IPS-18c (cell line): Measurements from ENCODE around the gene EXOC6B.

ENCODE experiments used
- H3K4me3 ChIP-seq: 2 replicates; pipeline ENCODE4 v1.7.0; 2013; ENCODE audit warnings: low read depth, mild to moderate bottlenecking, low read length, moderate library complexity; ENCODE audit not compliant: insufficient read depth
- H3K9me3 ChIP-seq: one replicate; pipeline ENCODE4 v1.6.1; 2013; ENCODE audit warnings: mild to moderate bottlenecking, low read length, moderate library complexity; ENCODE audit not compliant: control insufficient read depth, insufficient read depth

The EXOC6B gene

DNA sequence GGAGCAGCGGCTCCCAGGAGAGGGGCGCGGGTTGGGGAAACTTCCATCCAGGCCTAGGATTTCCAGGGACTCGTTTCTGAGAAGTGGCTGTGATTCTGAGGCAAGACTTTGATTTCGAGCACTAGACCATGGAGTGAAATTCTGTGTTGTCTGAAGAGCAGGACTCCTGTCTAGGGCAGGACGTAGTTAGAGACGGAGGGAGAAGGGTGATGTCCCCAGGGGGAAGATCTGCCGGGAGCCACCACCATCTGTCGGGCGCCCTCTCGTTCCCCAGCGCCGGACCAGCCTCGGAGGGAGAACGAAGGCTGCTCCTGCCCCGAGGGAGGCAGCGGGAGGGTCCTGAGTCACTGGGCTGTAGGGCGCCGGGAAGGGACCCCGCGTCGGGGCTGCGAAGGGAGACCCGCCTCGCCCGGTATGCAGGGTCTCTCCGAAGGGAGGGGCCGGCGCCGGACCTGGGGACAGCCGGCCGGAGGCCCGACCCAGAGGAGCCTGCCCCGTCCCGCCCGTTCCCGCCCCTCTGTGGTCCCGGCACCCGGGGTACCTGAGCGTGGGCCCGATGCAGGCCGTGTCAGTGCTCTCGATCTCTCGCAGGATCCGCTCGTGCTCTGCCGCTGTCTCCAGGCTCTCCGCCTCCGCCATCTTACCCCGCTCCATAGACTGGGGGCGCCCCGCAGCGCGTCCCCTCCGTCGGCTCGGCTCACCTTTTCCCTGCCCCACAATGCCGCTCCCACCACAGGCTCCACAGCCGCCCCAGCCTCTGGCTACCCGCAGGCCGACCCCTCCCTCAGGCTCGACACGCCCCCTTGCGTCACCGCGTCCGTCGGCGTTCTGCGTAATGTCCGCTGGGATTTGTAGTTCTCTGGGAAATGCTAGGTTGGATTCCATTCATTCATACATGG, at the start of gene EXOC6B:
Gene EXOC6B, minus strand, starts transcription at position 777 of the 899 bp plus-strand sequence.
- no peaks in the 10 kb centered on the region for H3K9me3 ChIP-seq
- peak within 1 kb of the TSS; percentile 95 for H3K4me3 ChIP-seq

DNA sequence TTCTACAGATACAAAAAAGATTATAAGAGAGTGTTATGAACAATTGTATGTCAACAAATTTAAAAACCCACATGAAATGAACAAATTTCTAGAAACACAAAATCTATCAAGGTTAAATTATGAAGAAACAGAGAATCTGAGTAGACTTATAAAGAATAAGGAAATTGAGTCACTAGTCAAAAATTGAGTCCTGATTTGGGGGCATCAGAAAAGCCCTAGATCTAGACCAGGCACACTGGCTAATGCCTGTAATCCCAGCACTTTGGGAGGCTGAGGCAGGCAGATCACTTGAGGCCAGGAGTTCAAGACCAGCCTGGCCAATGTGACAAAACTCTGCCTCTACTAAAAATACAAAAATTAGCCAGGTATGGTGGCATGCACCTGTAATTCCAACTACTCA, 46.0 kb upstream of the EXOC6B start:
- H3K4me3 ChIP-seq, result no peak overlapping the region
- no peaks in the 10 kb centered on the region for H3K9me3 ChIP-seq

DNA sequence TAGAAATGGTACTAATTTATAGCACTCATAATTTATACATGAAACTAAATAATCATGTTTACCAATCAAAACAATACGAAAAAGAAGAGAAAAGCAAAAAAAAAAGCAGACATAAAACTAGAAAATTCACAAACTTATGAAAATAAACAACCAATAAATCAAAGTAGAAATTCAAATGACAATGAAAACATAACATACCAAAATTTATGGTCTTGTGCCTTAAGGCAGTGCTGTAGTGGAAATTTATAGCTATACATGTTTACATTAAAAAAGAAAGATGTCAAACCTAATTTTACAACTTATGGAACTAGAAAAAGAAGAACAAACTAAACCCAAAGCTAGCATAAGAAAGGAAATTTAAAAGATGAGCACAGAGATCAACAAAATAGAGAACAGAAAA, 45.2 kb upstream of the EXOC6B start:
- H3K4me3 ChIP-seq, result no peak overlapping the region

DNA sequence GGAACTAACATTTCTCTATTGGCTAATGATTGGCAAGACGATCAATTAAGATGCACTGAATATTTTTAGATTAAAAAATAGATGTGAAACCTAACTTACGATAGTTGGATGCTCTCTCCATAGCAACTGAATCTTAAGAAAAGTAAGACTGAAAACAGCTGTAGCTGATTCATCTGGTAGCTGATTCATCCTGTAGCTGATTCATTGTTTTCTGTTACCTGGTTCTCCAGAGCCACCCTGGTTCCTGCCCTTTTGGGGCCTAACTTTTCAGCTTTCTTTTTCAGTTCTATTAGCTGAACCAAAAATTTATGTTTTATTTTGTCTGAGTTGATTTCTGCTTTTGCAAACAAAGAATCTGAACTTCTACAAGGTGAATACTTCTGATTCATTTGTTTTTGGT, 38.7 kb upstream of the EXOC6B start:
- H3K9me3 ChIP-seq, result no peaks in the 10 kb centered on the region
- H3K4me3 ChIP-seq, result no peak overlapping the region

More for the DNA sequence above, 45.2 kb upstream of the EXOC6B start:
- no peaks in the 10 kb centered on the region for H3K9me3 ChIP-seq

DNA sequence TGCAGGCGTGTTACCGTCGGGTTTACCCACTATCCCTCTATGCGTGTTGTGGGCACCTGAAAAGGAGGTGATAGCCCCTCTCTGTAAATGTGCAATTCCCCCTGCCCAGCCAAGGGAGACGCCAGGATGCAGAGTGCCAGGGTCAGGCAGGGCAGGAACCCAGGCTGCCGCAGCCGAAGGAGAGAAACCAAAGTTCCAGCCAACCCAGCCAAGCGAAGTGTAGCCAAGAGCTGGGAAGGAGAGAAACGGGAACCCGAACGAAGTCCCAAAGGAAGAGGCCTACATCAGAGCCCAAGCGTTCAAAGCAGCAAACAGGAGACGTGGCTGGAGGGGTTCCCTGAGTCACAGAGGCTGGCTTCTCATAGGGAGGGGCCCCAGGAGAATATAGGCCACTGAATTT, 37.2 kb upstream of the EXOC6B start:
- Histone ChIP-seq H3K9me3 (no peaks in the 10 kb centered on the region), H3K4me3 (peak overlapping the region; percentile 47; the same call in 1 of the 2 replicates)

DNA sequence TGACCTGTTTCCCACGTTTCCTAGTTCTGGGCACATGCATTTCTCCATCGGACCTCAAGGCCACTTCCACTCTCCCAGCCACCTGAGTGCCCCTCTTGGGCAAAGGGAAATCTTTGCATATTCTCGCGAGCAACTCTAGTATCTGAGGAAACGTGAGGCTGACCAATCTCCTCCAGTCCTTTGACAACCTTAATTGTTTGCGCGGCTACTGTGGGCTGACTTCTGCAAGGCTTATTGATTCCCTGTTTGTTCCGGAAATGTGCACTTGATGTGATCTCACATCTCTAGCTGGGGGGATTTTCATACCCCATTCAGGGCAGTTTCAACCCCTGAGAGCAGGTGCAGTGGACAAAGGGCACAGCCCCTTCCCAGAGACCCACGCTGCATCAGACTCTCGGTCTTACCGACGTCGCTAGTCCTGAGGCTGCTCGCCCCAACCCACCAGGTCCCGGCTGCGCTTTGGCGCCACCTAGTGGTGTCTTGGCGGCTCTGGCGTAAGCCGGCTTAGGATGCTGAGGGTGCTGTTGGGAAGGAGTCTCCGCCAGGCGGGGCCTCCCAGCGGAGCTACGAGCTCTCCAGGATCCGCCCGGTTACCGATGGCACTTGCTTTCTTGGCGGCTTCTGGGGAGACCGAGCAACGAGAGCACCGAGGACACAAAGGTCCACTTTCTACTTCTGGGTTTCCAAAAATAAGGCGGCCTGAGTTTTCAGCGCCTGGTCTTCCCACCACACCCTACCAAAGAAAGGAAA, 36.6 kb upstream of the EXOC6B start:
- Histone ChIP-seq H3K9me3 (no peaks in the 10 kb centered on the region), H3K4me3 (peak overlapping the region; percentile 47; the same call in 1 of the 2 replicates)

DNA sequence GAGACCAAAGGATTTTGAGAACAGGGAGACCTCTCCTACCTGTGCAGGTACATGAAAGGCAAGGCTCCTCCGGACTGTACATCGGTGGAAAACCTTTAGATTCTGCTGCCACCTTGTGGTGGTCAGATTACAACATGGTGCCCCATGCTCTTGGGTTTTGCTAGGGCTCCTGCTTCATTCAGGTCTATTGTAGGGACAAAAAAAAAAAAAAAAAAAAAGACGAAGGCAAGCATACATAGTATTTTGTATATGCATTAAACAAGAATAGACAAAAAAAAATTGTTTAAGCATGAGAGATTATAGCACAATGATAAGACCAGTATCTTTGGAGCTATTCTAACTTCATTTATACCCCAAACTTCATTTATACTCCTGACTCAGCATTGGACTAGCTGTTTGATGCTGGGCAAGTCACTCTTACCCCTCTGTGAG, 34.0 kb upstream of the EXOC6B start:
- Histone ChIP-seq H3K4me3 (no peak overlapping the region), H3K9me3 (no peaks in the 10 kb centered on the region)

DNA sequence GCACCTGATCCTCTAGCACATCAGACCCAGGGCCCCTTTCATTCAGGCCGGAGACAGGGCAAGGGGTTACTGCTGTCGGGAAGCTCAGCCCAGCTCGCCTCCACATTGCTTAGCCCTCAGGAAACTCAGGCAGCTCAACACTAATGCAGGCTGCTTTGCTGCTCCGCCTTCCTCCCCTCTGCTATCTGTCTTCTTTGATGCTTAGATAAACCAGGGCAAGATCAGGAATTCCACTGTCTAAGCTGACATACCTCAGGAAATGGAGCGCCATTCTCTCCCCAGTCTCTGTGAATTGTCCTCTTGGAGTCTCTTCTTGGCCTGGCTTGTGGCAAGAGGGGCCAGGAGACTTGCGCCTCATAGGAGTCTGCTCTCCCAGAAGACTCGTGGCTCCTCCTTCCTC, 25.5 kb upstream of the EXOC6B start:
- H3K4me3 ChIP-seq, result no peak overlapping the region
- no peaks in the 10 kb centered on the region for H3K9me3 ChIP-seq

DNA sequence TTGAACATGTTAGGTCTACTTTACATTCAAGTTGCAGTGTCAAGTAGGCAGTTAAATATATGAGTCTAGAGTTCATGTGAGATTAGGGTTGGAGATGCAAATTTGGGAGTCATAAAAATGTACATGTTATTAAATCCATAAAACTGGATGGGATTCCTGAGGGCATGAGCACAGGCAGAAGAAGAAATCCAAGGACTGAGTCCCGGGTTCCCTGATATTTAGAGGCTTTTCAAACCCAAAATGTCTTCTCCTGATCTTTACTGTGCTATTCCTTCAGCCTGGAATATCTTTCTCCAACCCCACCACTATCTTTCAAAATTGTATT, 23.3 kb upstream of the EXOC6B start:
- Histone ChIP-seq H3K4me3 (no peak overlapping the region), H3K9me3 (no peaks in the 10 kb centered on the region)

DNA sequence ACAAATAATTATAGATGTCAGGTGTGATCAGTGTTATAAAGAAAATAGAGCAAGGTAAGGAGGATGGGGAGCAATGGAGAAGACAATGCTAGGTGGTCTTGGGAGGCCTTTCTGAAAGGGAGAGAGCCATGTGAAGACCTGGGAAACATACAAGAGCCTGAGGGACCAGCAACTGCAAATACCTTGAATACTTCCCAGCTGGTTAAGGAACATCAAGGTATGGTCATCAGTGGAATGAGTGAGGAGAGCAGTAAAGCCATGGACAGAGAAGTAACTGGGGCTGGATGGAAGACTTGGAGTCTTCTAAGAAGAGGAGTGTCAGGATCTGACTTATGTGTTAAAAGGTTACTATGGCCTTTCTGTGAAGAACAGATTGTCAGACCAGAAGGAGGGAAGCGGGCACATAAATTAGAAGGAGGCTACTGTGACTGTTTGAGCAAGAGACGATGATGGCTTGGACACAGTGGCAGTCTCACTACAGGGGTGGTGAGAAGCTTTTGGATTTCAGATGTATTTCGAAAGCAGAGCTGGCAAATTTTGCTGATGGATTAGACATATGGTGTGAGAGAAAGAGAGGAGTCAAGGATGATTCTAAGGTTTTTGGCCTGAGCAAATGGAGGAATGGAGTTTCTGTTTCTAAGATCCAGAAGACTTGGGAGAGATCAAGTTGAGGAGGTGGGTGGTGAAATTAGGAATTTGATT, 22.8 kb upstream of the EXOC6B start:
- Histone ChIP-seq H3K9me3 (no peaks in the 10 kb centered on the region), H3K4me3 (no peak overlapping the region)

DNA sequence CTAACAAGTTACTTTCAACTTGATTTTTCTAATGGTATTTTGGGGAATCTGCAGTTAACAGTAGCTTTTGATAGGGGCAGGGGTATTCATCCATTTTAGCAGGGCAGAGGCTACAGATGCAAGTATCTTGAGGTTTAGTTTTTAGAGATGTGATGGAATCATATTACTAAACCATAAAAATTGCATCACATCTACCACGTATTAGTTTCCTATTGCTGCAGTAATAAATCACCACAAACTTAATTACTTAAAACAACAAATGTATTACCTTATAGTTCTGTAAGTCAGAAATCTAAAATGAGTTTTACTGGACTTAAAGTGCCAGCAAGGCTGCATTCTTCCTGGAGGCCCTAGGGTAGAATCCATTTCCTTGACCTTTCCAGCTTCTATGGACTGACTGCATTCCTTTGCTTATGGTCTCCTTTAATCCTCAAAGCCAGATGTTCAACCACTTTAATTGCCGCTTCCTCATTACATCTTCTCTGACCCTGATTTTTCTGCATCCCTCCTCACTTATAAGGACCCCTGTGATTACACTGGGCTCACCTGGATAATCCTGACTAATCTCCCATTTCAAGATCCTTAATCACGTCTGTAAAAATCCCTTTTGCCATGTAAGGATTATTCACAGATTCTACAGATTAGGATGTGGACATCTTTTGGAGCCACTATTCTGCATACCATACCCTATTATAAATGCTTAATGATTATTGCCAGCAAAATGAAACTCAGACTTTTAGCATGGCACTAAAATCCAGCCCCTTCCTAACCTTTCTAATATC, 21.9 kb upstream of the EXOC6B start:
- H3K4me3 ChIP-seq, result no peak overlapping the region
- H3K9me3 ChIP-seq, result no peaks in the 10 kb centered on the region

DNA sequence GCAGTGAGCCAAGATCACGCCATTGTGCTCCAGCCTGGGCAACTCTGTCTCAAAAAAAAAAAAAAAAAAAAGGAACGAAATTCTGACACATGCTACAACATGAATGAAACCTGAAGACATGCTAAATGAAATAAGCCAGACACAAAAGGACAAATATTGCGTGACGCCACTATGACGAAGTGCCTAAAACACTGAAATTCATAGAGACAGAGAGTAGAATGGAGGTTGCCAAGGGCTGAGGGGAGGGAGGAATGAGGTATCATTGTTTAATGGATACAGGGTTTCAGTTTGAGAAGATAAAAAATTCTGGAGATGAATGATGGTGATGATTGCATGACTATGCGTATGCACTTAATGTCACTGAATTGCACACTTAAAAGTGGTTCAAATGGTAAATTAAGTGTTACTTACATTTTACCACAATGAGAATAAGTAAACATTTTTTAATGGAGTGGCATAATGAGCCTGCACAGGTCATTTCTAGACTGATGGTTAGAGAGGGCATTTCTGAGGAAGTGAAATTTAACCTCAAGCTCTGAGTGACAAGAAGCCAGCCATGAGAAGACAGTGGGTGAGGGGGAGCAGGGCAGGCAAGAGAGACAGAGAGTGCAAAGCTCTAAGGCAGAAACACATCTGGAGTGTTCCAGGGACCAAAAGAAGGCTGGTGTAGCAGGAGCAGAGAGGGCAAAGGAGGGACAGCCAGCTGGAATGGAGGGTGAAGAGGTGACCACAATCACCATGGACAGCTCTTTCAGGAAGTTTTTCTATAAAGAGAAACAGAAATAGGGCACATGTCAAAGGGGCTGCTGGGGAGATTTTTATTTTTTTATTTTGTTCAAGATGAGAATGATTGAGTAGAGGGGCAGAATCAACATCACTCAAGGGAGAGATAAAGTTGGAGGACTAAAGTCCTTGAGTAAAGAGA, 20.6 kb upstream of the EXOC6B start:
- H3K4me3 ChIP-seq, result no peak overlapping the region
- no peaks in the 10 kb centered on the region for H3K9me3 ChIP-seq

DNA sequence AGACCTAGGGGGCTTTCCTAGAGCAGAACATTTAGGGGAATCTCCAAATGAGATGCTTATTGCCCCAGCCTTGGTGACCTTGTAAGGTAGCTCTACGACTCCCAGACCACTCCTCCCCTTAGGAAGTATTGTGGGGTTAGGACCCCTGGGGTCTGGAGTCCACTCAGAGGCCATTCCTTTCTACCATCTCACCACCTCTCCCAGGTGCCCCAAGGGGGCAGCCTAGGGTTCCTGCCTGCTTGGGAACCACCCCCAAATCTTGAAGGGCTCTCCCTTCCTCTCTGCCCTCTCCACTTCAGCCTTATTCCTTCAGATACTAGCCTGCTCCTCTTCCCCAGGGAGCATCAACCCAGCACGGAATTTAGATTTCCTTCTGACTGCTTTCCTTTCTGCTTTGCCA, 17.5 kb upstream of the EXOC6B start:
- peaks cover 2% of the 10 kb centered on the region for H3K9me3 ChIP-seq
- no peak overlapping the region for H3K4me3 ChIP-seq

DNA sequence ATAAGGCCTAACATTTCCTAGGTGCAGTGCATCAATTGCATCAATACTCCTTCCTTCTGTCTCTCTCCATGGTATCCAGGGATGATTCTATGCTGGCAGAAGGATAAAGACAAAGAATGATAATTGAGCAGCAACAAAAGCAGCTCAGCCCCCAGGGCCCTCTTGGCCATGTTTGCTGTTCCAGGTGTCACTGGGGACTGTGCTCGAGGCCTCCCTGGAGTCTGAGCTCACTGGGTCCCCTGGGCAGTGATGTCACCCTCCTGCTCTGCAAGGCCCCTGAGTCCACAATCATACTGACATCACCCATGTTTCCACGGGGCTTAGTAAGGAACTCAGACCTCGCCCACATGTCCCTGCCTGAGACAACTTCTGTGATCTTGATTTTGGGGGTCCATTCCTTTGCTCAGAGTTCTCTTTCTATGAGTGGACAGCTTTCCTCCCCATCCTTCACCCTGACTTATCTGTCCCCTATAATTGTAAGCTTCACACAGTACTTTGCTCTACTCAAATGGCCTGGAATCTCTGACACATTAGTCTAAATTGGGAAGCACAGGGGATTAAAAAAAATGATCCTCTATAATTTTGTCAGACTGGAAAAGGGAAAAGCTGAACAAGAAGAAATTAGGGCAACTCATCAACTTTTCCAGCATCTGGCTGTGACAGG, 15.8 kb upstream of the EXOC6B start:
- peaks cover 2% of the 10 kb centered on the region for H3K9me3 ChIP-seq
- no peak overlapping the region for H3K4me3 ChIP-seq

DNA sequence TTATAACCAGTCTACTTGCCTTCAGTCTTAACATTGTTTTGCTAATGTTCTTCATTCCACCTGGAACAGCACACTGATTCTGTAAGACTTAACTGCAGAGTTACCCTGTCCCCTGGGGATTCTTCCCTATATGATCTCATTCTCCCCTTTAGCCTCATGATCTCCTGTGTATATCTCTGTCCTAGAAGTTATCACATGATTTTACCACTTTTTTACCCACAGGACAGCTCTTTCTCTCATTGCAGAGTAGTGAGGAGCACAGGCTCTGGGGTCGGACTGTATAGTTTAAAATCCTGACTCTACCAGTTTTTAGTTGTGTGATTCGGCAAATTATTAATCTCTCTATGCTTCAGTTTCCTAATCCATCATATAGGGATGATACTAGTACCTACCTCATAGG, 14.2 kb upstream of the EXOC6B start:
- H3K4me3 ChIP-seq, result no peak overlapping the region
- H3K9me3 ChIP-seq, result peaks cover 2% of the 10 kb centered on the region

DNA sequence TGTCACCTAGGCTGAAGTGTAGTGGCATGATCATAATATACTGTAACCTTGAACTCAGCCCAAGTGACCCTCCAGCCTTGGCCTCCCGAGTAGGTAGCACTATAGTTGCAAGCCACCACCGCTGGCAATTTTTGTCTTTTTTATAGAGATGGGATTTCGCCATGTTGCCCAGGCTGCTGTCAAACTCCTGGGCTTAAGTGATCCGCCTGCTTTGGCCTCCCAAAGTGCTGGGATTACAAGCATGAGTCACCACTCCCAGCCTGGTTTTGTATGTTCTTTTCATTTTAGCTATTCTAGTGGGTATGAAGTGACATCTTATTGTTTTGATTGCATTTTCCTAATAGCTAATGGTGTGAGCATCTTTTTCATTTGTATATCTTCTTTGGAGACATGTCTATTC, 11.3 kb upstream of the EXOC6B start:
- Histone ChIP-seq H3K4me3 (no peak overlapping the region), H3K9me3 (peaks cover 2% of the 10 kb centered on the region)
